CD4-positive, alpha-beta T cell treated with Interleukin-12 subunit alpha and Interleukin-12 subunit beta, for 1 hour (primary cell): ENCODE measurements around the gene CTNNBL1.

Experiments
- DNase-seq: peaks from one replicate; pipeline ENCODE4 v3.0.0-alpha.2; 2020

Gene CTNNBL1

GRCh38 chr20:37745553-37745952, 51.7 kb downstream of the CTNNBL1 start:
- DNase-seq, result peak; percentile 37

- DNase-seq, result no peak
Observed at GRCh38 chr20:37748015-37748414, 54.2 kb downstream of the CTNNBL1 start.

- no peak for DNase-seq
Observed at GRCh38 chr20:37749218-37749617, 55.4 kb downstream of the CTNNBL1 start.

- no peak for DNase-seq
Observed at GRCh38 chr20:37749620-37750403, 56.0 kb downstream of the CTNNBL1 start.

- DNase-seq, result no peak
Observed at GRCh38 chr20:37755665-37756064, 61.8 kb downstream of the CTNNBL1 start.

- DNase-seq, result no peak
Observed at GRCh38 chr20:37756234-37756633, 62.4 kb downstream of the CTNNBL1 start.

- no peak for DNase-seq
Observed at GRCh38 chr20:37757550-37757949, 63.7 kb downstream of the CTNNBL1 start.

GRCh38 chr20:37758332-37758731, 64.5 kb downstream of the CTNNBL1 start:
- DNase-seq, result no peak

GRCh38 chr20:37759052-37759553, 65.3 kb downstream of the CTNNBL1 start:
- DNase-seq, result no peak

- no peak for DNase-seq
Observed at GRCh38 chr20:37759761-37760209, 66.0 kb downstream of the CTNNBL1 start.

GRCh38 chr20:37760322-37760721, 66.5 kb downstream of the CTNNBL1 start:
- no peak for DNase-seq

- DNase-seq, result no peak
Observed at GRCh38 chr20:37762716-37763485, 69.1 kb downstream of the CTNNBL1 start.

- no peak for DNase-seq
Observed at GRCh38 chr20:37764333-37764935, 70.6 kb downstream of the CTNNBL1 start.

- no peak for DNase-seq
Observed at GRCh38 chr20:37770908-37771307, 77.1 kb downstream of the CTNNBL1 start.

GRCh38 chr20:37773291-37773826, 79.5 kb downstream of the CTNNBL1 start:
- DNase-seq, result no peak

- DNase-seq, result no peak
Observed at GRCh38 chr20:37774156-37774555, 80.3 kb downstream of the CTNNBL1 start.

GRCh38 chr20:37775200-37775599, 81.4 kb downstream of the CTNNBL1 start:
- DNase-seq, result no peak

- DNase-seq, result no peak
Observed at GRCh38 chr20:37776049-37776448, 82.2 kb downstream of the CTNNBL1 start.

GRCh38 chr20:37776526-37776925, 82.7 kb downstream of the CTNNBL1 start:
- no peak for DNase-seq

GRCh38 chr20:37777012-37777950, 83.5 kb downstream of the CTNNBL1 start:
- DNase-seq, result no peak

GRCh38 chr20:37777988-37778659, 84.3 kb downstream of the CTNNBL1 start:
- no peak for DNase-seq
